IPS-15b (cell line): ENCODE results near the gene ARL6IP4.

Source experiments
- H3K27me3 ChIP-seq: one replicate; pipeline ENCODE4 v1.6.1; 2013; ENCODE audit warnings: low read length; ENCODE audit not compliant: control insufficient read depth, insufficient read depth
- H3K36me3 ChIP-seq: one replicate; pipeline ENCODE4 v1.6.1; 2013; ENCODE audit warnings: low read length; ENCODE audit not compliant: control insufficient read depth, insufficient read depth
- H3K4me1 ChIP-seq: one replicate; pipeline ENCODE4 v1.6.1; 2013; ENCODE audit warnings: mild to moderate bottlenecking, low read length; ENCODE audit not compliant: control insufficient read depth, insufficient read depth
- H3K4me3 ChIP-seq: one replicate; pipeline ENCODE4 v1.5.1; 2013; ENCODE audit warnings: low read depth, low read length
- H3K9ac ChIP-seq: one replicate; pipeline ENCODE4 v1.6.1; 2013; ENCODE audit warnings: low read depth, mild to moderate bottlenecking, low read length
- H3K9me3 ChIP-seq: one replicate; pipeline ENCODE4 v1.6.1; 2013; ENCODE audit warnings: mild to moderate bottlenecking, low read length; ENCODE audit not compliant: control insufficient read depth, insufficient read depth

Gene ARL6IP4

GRCh38 chr12:122982963-122983788, 2.7 kb downstream of the ARL6IP4 start:
- no peak overlapping the region for H3K9ac ChIP-seq
- no peaks in the 10 kb centered on the region for H3K9me3 ChIP-seq
- H3K4me1 ChIP-seq = no peaks in the 10 kb centered on the region
- no peak overlapping the region for H3K4me3 ChIP-seq
- no peaks in the 10 kb centered on the region for H3K27me3 ChIP-seq
- peaks cover 26% of the 10 kb centered on the region for H3K36me3 ChIP-seq

- Histone ChIP-seq H3K4me1 (no peaks in the 10 kb centered on the region), H3K9ac (no peak overlapping the region), H3K4me3 (no peak overlapping the region), H3K9me3 (no peaks in the 10 kb centered on the region), H3K27me3 (no peaks in the 10 kb centered on the region), H3K36me3 (peaks cover 26% of the 10 kb centered on the region)
These were observed 3.5 kb downstream of the ARL6IP4 start for GRCh38 chr12:122983789-122984515.

GRCh38 chr12:122984612-122985337, 4.3 kb downstream of the ARL6IP4 start:
- Histone ChIP-seq H3K4me1 (no peaks in the 10 kb centered on the region), H3K9ac (no peak overlapping the region), H3K4me3 (no peak overlapping the region), H3K36me3 (peaks cover 26% of the 10 kb centered on the region), H3K9me3 (no peaks in the 10 kb centered on the region), H3K27me3 (no peaks in the 10 kb centered on the region)

DNA sequence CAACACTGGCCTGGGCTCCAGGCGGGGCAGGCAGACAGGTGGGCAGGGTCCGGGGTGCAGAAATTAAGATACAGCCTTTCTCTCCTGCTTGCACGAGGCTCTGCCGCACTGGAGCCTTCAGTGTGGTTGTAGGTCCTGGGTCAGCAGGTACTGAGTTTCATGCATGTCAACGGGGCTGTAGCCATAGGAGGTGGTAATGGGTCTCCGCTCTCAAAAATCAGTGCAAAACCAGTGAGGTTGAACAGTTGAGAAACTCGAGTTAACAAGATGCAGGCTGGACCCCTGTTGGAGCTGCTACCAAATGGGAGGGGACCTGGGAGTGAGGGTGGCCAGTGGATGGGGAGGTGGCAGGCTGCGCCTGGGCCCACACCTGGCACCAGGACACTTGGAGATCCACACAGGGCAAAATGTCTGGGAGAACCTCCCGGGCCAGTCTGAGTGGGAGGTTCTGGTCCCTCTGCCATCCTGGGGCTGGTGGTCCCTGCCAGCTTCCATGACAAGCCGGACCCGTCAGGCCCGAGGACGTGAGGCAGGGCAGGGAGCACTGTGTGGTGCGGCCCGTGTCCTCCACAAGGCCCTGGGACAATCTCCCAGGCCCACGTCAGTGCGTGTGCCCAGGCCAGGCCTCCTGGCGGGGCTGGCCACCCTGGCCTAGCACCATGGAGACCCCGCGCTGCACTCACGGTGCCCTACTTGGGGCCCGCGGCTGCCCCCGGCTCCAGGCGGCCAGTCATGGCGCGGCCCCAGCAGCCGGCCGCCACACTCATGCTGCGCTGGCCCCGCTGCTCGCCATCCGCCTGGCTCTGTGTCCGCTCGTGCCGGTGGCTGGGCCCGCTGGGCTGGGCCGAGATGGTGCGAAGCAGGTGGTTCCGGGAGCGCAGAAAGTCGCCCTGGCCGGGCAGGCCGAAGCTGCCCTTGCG, 5.1 kb downstream of the ARL6IP4 start:
- peaks cover 26% of the 10 kb centered on the region for H3K36me3 ChIP-seq
- no peaks in the 10 kb centered on the region for H3K9me3 ChIP-seq
- no peak overlapping the region for H3K9ac ChIP-seq
- H3K27me3 ChIP-seq = no peaks in the 10 kb centered on the region
- no peak overlapping the region for H3K4me3 ChIP-seq
- no peaks in the 10 kb centered on the region for H3K4me1 ChIP-seq

- H3K9me3 ChIP-seq = no peaks in the 10 kb centered on the region
- no peak overlapping the region for H3K4me3 ChIP-seq
- H3K36me3 ChIP-seq = peaks cover 26% of the 10 kb centered on the region
- H3K4me1 ChIP-seq = no peaks in the 10 kb centered on the region
- no peak overlapping the region for H3K9ac ChIP-seq
- no peaks in the 10 kb centered on the region for H3K27me3 ChIP-seq
These were observed 5.9 kb downstream of the ARL6IP4 start for GRCh38 chr12:122986258-122986871.

GRCh38 chr12:122987086-122987951, 6.8 kb downstream of the ARL6IP4 start:
- H3K9ac ChIP-seq = no peak overlapping the region
- peaks cover 20% of the 10 kb centered on the region for H3K36me3 ChIP-seq

GRCh38 chr12:122988036-122988435, 7.6 kb downstream of the ARL6IP4 start:
- peaks cover 17% of the 10 kb centered on the region for H3K36me3 ChIP-seq

More at GRCh38 chr12:122987086-122987951, 6.8 kb downstream of the ARL6IP4 start:
- H3K4me1 ChIP-seq = no peaks in the 10 kb centered on the region
- H3K4me3 ChIP-seq = no peak overlapping the region
- no peaks in the 10 kb centered on the region for H3K9me3 ChIP-seq
- H3K27me3 ChIP-seq = no peaks in the 10 kb centered on the region

GRCh38 chr12:122988612-122989212, 8.2 kb downstream of the ARL6IP4 start:
- peaks cover 13% of the 10 kb centered on the region for H3K36me3 ChIP-seq
- no peaks in the 10 kb centered on the region for H3K9me3 ChIP-seq
- no peaks in the 10 kb centered on the region for H3K27me3 ChIP-seq
- H3K9ac ChIP-seq = no peak overlapping the region
- no peaks in the 10 kb centered on the region for H3K4me1 ChIP-seq
- no peak overlapping the region for H3K4me3 ChIP-seq

More at GRCh38 chr12:122988036-122988435, 7.6 kb downstream of the ARL6IP4 start:
- Histone ChIP-seq H3K4me3 (no peak overlapping the region), H3K9me3 (no peaks in the 10 kb centered on the region), H3K9ac (no peak overlapping the region), H3K27me3 (no peaks in the 10 kb centered on the region), H3K4me1 (no peaks in the 10 kb centered on the region)

DNA sequence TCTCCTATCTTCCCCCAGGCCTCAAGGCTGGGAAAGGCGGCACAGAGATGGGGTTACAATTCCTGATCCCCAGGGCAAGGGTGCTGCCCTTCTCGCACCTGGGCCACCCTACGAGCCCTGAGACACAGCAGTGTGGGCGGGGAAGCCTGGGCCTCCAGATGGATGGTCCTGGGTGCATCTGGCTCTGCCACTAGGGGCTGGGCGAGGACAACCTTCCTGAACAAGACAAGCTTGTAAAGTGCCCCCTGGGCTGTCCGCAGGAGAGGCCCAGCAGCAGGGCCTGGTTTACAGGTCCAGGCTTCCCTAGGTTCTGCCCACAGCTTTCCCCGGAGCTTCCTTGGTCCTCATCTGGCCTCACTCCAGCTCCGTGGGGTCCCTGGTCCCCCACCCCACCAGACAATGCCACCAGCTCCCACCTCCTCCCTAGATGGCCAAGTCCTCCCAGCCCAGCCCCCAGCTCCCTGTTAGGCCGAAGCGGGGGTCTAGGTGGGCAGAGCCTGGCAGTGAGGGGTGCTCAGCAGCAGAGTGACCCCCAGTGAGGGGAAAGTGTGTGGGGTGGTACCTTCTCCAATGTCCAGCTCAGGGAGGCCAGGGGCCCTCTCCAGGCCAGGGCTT, 8.9 kb downstream of the ARL6IP4 start:
- peaks cover 13% of the 10 kb centered on the region for H3K36me3 ChIP-seq
- H3K4me1 ChIP-seq = no peaks in the 10 kb centered on the region
- H3K9me3 ChIP-seq = no peaks in the 10 kb centered on the region
- no peak overlapping the region for H3K4me3 ChIP-seq
- no peak overlapping the region for H3K9ac ChIP-seq
- no peaks in the 10 kb centered on the region for H3K27me3 ChIP-seq
